DMS153 (cell line): Measurements from ENCODE around the gene SLC25A15.
A peak's percentile ranks its signal among the peaks of the same experiment; 100 is the strongest.

Source experiments
- DNase-seq: peaks from one replicate; lab custom pipeline; 2025; lab: John Stamatoyannopoulos, UW

The SLC25A15 gene

GRCh38 chr13:40789275-40790153, at the start of gene SLC25A15:
SLC25A15 (plus strand) TSS chr13:40789611; CDS start chr13:40793227, 3,616 bp downstream.
- DNase-seq: peak; percentile 61

GRCh38 chr13:40749327-40749726, 40.1 kb upstream of the SLC25A15 start:
- no peak for DNase-seq

- no peak for DNase-seq
These were observed 34.2 kb upstream of the SLC25A15 start for GRCh38 chr13:40755082-40755700.

GRCh38 chr13:40756042-40756441, 33.4 kb upstream of the SLC25A15 start:
- DNase-seq: no peak

GRCh38 chr13:40758811-40759210, 30.6 kb upstream of the SLC25A15 start:
- no peak for DNase-seq

GRCh38 chr13:40762849-40763248, 26.6 kb upstream of the SLC25A15 start:
- no peak for DNase-seq

- no peak for DNase-seq
These were observed 24.6 kb upstream of the SLC25A15 start for GRCh38 chr13:40764587-40765403.

GRCh38 chr13:40765602-40766001, 23.8 kb upstream of the SLC25A15 start:
- no peak for DNase-seq

- DNase-seq: no peak
These were observed 19.4 kb upstream of the SLC25A15 start for GRCh38 chr13:40769970-40770369.

- DNase-seq: no peak
These were observed 18.8 kb upstream of the SLC25A15 start for GRCh38 chr13:40770609-40770933.

GRCh38 chr13:40770934-40771618, 18.3 kb upstream of the SLC25A15 start, which contains the start of gene MRPS31:
MRPS31 (minus strand) TSS chr13:40771190; CDS start chr13:40771136, 54 bp downstream.
- peak; percentile 90 for DNase-seq

GRCh38 chr13:40772765-40773473, 16.5 kb upstream of the SLC25A15 start:
- DNase-seq: no peak

GRCh38 chr13:40774672-40775071, 14.7 kb upstream of the SLC25A15 start:
- DNase-seq: no peak

GRCh38 chr13:40776232-40776631, 13.2 kb upstream of the SLC25A15 start:
- no peak for DNase-seq

GRCh38 chr13:40776681-40777165, 12.7 kb upstream of the SLC25A15 start:
- no peak for DNase-seq

- DNase-seq: peak; percentile 50
These were observed 12.1 kb upstream of the SLC25A15 start for GRCh38 chr13:40777166-40777808.

GRCh38 chr13:40777809-40778175, 11.6 kb upstream of the SLC25A15 start:
- DNase-seq: no peak

GRCh38 chr13:40779049-40779448, 10.4 kb upstream of the SLC25A15 start:
- DNase-seq: no peak

- no peak for DNase-seq
These were observed 9.6 kb upstream of the SLC25A15 start for GRCh38 chr13:40779796-40780285.

- no peak for DNase-seq
These were observed 8.5 kb upstream of the SLC25A15 start for GRCh38 chr13:40780822-40781401.
